Fibroblast of lung (primary cell): ENCODE data around the gene SORCS3. TPM values are rescaled to one million over a fixed set of nuclear protein-coding genes. Genes with fewer than 3 reads are reported as not detected.

Experiments
- DNase-seq, 2 donors: peaks; one replicate each; pipeline versions ENCODE4 v3.0.0 to v3.0.0-alpha.2; 2010; ENCODE audit warnings: low read depth in 2 of 2
- H2AFZ ChIP-seq: 2 replicates; pipeline ENCODE4 v1.5.1; 2012; ENCODE audit warnings: low read length, control low read depth, inconsistent platforms
- H3K27ac ChIP-seq: 2 replicates; pipeline ENCODE4 v1.5.1; 2011; ENCODE audit warnings: low read length, control low read depth; ENCODE audit not compliant: insufficient read depth
- H3K27me3 ChIP-seq: 2 replicates; pipeline ENCODE4 v1.5.1; 2011; ENCODE audit warnings: mild to moderate bottlenecking, low read length; ENCODE audit not compliant: control insufficient read depth, insufficient read depth
- H3K36me3 ChIP-seq: 2 replicates; pipeline ENCODE4 v1.5.1; 2011; ENCODE audit warnings: low read length; ENCODE audit not compliant: control insufficient read depth, insufficient read depth
- H3K4me1 ChIP-seq: 2 replicates; pipeline ENCODE4 v1.5.1; 2011; ENCODE audit warnings: low read length; ENCODE audit not compliant: control insufficient read depth, insufficient read depth; ENCODE audit errors: extremely low read depth
- H3K4me2 ChIP-seq: 2 replicates; pipeline ENCODE4 v1.5.1; 2011; ENCODE audit warnings: low read length, control low read depth; ENCODE audit not compliant: insufficient read depth; ENCODE audit errors: extremely low read depth
- H3K4me3 ChIP-seq, 4 experiments: fragments of 200-600 bp in 1 of 4; sonication (generic) in 1 of 4; replicated peaks in 1 of 4; 2 replicates each; pipeline ENCODE4 v1.5.1; 2011 to 2016; ENCODE audit warnings: low read length in 4 of 4, low read depth in 3 of 4, mild to moderate bottlenecking in 3 of 4, control low read depth in 2 of 4, inconsistent platforms in 1 of 4, mixed read lengths in 1 of 4; ENCODE audit not compliant: insufficient read depth in 1 of 4; ENCODE audit errors: control extremely low read depth in 1 of 4
- H3K79me2 ChIP-seq: 2 replicates; pipeline ENCODE4 v1.5.1; 2012; ENCODE audit warnings: mild to moderate bottlenecking, low read length, inconsistent platforms; ENCODE audit not compliant: control insufficient read depth, insufficient read depth
- H3K9ac ChIP-seq: 2 replicates; pipeline ENCODE4 v1.5.1; 2011; ENCODE audit warnings: mild to moderate bottlenecking, low read length, control low read depth; ENCODE audit not compliant: insufficient read depth
- H3K9me3 ChIP-seq: 2 replicates; pipeline ENCODE4 v1.5.1; 2012; ENCODE audit warnings: low read depth, low read length; ENCODE audit not compliant: control insufficient read depth, insufficient read depth
- H4K20me1 ChIP-seq: 2 replicates; pipeline ENCODE4 v1.5.1; 2011; ENCODE audit warnings: low read length; ENCODE audit not compliant: control insufficient read depth, insufficient read depth; ENCODE audit errors: extremely low read depth
- CTCF ChIP-seq, 2 donors: IDR thresholded peaks in 1 of 2; conservative IDR thresholded peaks in 1 of 2; 1 replicate in 1 of 2; 2 replicates in 1 of 2; pipeline ENCODE4 v1.5.1; 2011 to 2012; ENCODE audit warnings: low read length in 2 of 2, control low read depth in 1 of 2, inconsistent platforms in 1 of 2, low read depth in 1 of 2, mild to moderate bottlenecking in 1 of 2
- EZH2 ChIP-seq: IDR thresholded peaks from 2 replicates; pipeline ENCODE4 v1.5.1; 2012; ENCODE audit warnings: low read length, control low read depth, mild to moderate bottlenecking; ENCODE audit errors: missing control alignments
- polyA plus RNA-seq, 2 donors: library from polyadenylated mRNA; depleted of rRNA in 1 of 2; stranded (reverse) in 1 of 2; unstranded in 1 of 2; fragments of >200 nt; gene quantifications; 2 replicates each; pipeline ENCODE4 v1.2.1, GENCODE V29; 2011 to 2012; ENCODE audit warnings: missing spikeins in 1 of 2
- total RNA-seq: library from RNA; depleted of rRNA; stranded (reverse); fragments of >200 nt; gene quantifications from 2 replicates; pipeline ENCODE4 v1.2.1, GENCODE V29; 2014

The SORCS3 gene
- total and polyA plus RNA-seq, 2 donors (not counting 1 experiment from before 2014, with no cell fraction given): not detected

- Histone ChIP-seq H3K27me3 (no peaks in the 10 kb centered on the region), H3K36me3 (no peaks in the 10 kb centered on the region), H3K9me3 (no peaks in the 10 kb centered on the region), H2AFZ (no peak overlapping the region), H4K20me1 (no peaks in the 10 kb centered on the region), H3K27ac (no peak overlapping the region), H3K4me1 (no peaks in the 10 kb centered on the region), H3K4me2 (no peak overlapping the region), H3K79me2 (no peaks in the 10 kb centered on the region), H3K4me3 (no peak overlapping the region), H3K9ac (no peak overlapping the region)
- DNase-seq: no peak
- TF ChIP-seq EZH2: no peak
- TF ChIP-seq CTCF (conservative IDR thresholded peaks at IDR 0.05 in 1 of 2, IDR thresholded peaks at IDR 0.05 in 1 of 2; ENCODE audit: low read depth in 1 of 2, low read length in 2 of 2): no peak
These were observed 283.2 kb downstream of the SORCS3 start for GRCh38 chr10:104924101-104924795.

- H2AFZ ChIP-seq: no peak overlapping the region
- peak; percentile 22 to 42 for DNase-seq
- no peak overlapping the region for H3K4me3 ChIP-seq
- H3K27ac ChIP-seq: no peak overlapping the region
- no peaks in the 10 kb centered on the region for H3K36me3 ChIP-seq
- H3K9ac ChIP-seq: no peak overlapping the region
- no peak overlapping the region for H3K4me2 ChIP-seq
- no peaks in the 10 kb centered on the region for H3K9me3 ChIP-seq
- no peaks in the 10 kb centered on the region for H3K4me1 ChIP-seq
- no peaks in the 10 kb centered on the region for H4K20me1 ChIP-seq
- peak; percentile 40 to 60 for TF ChIP-seq CTCF (conservative IDR thresholded peaks at IDR 0.05 in 1 of 2, IDR thresholded peaks at IDR 0.05 in 1 of 2; ENCODE audit: low read depth in 1 of 2, low read length in 2 of 2)
- TF ChIP-seq EZH2: no peak
- H3K79me2 ChIP-seq: no peaks in the 10 kb centered on the region
- H3K27me3 ChIP-seq: no peaks in the 10 kb centered on the region
These were observed 284.3 kb downstream of the SORCS3 start for GRCh38 chr10:104925232-104925851.

GRCh38 chr10:104928734-104929133, 287.6 kb downstream of the SORCS3 start:
- H3K79me2 ChIP-seq: no peaks in the 10 kb centered on the region

More at GRCh38 chr10:104928734-104929133, 287.6 kb downstream of the SORCS3 start:
- no peak overlapping the region for H3K4me2 ChIP-seq
- H3K36me3 ChIP-seq: no peaks in the 10 kb centered on the region
- no peak overlapping the region for H3K4me3 ChIP-seq
- H4K20me1 ChIP-seq: no peaks in the 10 kb centered on the region
- peak in 1 of 2 donors; percentile 21 for DNase-seq
- TF ChIP-seq CTCF (conservative IDR thresholded peaks at IDR 0.05 in 1 of 2, IDR thresholded peaks at IDR 0.05 in 1 of 2; ENCODE audit: low read depth in 1 of 2, low read length in 2 of 2): no peak
- no peak for TF ChIP-seq EZH2
- H2AFZ ChIP-seq: no peak overlapping the region
- H3K27me3 ChIP-seq: no peaks in the 10 kb centered on the region
- no peaks in the 10 kb centered on the region for H3K9me3 ChIP-seq
- H3K4me1 ChIP-seq: no peaks in the 10 kb centered on the region
- H3K9ac ChIP-seq: no peak overlapping the region
- no peak overlapping the region for H3K27ac ChIP-seq
